Lower lobe of right lung (tissue), 2 donors: ENCODE measurements around the gene TMC2. TPM values are rescaled to one million over a fixed set of nuclear protein-coding genes. Genes with fewer than 3 reads are reported as not detected.

Source experiments
- ATAC-seq, 2 donors: fragments of 200-7000 bp; cut with Tn5 transposase; one replicate each; pipeline ENCODE4 v1.9.1; 2020 to 2022; ENCODE audit warnings: mild to moderate bottlenecking in 2 of 2, moderate library complexity in 2 of 2
- DNase-seq: peaks from one replicate; pipeline ENCODE4 v3.0.0-alpha.2; 2020
- H3K27ac ChIP-seq: fragments of 200-600 bp; one replicate; pipeline ENCODE4 v1.8.0; 2022
- H3K27me3 ChIP-seq: fragments of 200-600 bp; one replicate; pipeline ENCODE4 v1.8.0; 2022; ENCODE audit warnings: low read depth
- H3K36me3 ChIP-seq: fragments of 200-600 bp; one replicate; pipeline ENCODE4 v1.8.0; 2022; ENCODE audit warnings: mild to moderate bottlenecking
- H3K4me1 ChIP-seq: fragments of 200-600 bp; one replicate; pipeline ENCODE4 v1.8.0; 2022
- H3K4me3 ChIP-seq: fragments of 200-600 bp; one replicate; pipeline ENCODE4 v1.8.0; 2022; ENCODE audit warnings: mild to moderate bottlenecking
- H3K9me3 ChIP-seq: fragments of 200-600 bp; one replicate; pipeline ENCODE4 v1.8.0; 2022
- CTCF ChIP-seq: fragments of 200-600 bp; IDR thresholded peaks from one replicate; pipeline ENCODE4 v1.8.0; 2022; ENCODE audit warnings: antibody characterized with exemption, mild to moderate bottlenecking
- intact Hi-C: fragments of 100-400 bp; cut with DNase I; formaldehyde crosslinking; loops from one replicate; pipeline ENCODE4 v1.11.0; 2022
- total RNA-seq: library from RNA; stranded (reverse); fragmentation: NEBNext Ultra II Directional; extraction: Animal tissue kit (Norgen Biotek cat#: 25700); gene quantifications from one replicate; pipeline ENCODE4 v1.2.1, GENCODE V29; 2021
- donor health status: DM: no; HTN: yes; CAD: no; lungs with severe emphysema.

TMC2 gene
- total RNA-seq, 1 donor from 2014 or later, result 0.92 TPM

DNA sequence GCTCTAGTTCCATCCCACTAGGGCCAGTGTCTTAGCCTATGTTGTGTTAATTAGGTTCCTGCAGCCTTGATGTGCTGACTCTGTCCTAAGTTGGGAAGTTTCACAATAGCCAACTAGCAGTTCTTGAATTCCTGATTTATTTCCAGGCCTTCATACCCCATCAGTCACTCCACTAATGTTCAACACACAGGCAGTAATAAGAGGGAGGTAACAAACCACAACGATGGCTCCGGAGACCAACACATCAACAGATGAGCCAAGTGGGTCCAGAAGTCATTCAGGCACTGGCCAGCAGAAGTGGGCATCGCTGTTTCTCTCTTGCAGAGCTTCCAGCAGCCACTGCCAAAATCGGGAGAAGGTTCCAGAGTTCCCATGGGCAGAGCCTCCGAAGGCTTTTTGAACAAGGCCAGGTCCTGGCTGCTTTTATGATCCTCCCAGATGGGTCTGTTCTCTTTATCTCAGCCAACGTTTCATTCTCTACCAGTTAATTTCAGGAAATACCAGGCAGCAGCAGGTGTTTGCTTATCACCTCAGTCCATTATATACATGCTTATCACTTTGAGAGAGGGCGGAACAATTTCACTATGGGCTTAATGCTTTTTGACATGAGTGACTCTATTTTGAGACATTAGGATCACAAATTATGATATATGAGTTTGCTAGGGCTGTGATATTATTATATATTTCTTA is 67.6 kb downstream of the TMC2 start:
- intact Hi-C loops, result no loop called here
- peaks cover 19% of the 10 kb centered on the region for H3K9me3 ChIP-seq
- H3K4me3 ChIP-seq, result no peak overlapping the region
- H3K27me3 ChIP-seq, result no peaks in the 10 kb centered on the region
- H3K27ac ChIP-seq, result no peak overlapping the region
- no peaks in the 10 kb centered on the region for H3K4me1 ChIP-seq
- ATAC-seq, result no peak
- no peak for TF ChIP-seq CTCF
- DNase-seq, result no peak
- no peaks in the 10 kb centered on the region for H3K36me3 ChIP-seq

DNA sequence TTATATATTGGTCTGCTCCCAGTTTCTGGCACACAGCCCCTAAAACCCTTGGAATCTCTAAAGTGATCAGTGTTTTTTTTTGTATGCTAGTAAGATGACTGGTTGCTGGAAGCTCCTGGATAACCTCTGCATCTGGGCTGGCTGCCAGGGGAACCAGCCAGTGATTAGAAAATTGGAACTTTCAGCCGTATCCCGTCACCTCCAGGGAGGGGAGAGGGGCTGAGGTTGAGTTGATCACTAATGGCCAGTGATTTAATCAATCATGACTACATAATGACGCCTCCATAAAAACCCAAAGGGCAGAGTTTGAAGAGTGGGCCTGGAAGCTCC is 68.1 kb downstream of the TMC2 start:
- H3K4me3 ChIP-seq, result no peak overlapping the region
- intact Hi-C loops, result no loop called here
- TF ChIP-seq CTCF, result no peak

GRCh38 chr20:2606507-2607006 is 70.2 kb downstream of the TMC2 start:
- H3K36me3 ChIP-seq, result no peaks in the 10 kb centered on the region
- TF ChIP-seq CTCF, result no peak
- DNase-seq, result no peak
- H3K4me3 ChIP-seq, result no peak overlapping the region
- no peaks in the 10 kb centered on the region for H3K4me1 ChIP-seq
- ATAC-seq, result no peak
- H3K27me3 ChIP-seq, result no peaks in the 10 kb centered on the region
- intact Hi-C loops, result no loop called here
- peaks cover 19% of the 10 kb centered on the region for H3K9me3 ChIP-seq
- no peak overlapping the region for H3K27ac ChIP-seq

More for the DNA sequence above, 68.1 kb downstream of the TMC2 start:
- Histone ChIP-seq H3K4me1 (no peaks in the 10 kb centered on the region), H3K9me3 (peaks cover 19% of the 10 kb centered on the region), H3K36me3 (no peaks in the 10 kb centered on the region), H3K27me3 (no peaks in the 10 kb centered on the region), H3K27ac (no peak overlapping the region)
- ATAC-seq (no peak), DNase-seq (no peak)

- Histone ChIP-seq H3K27me3 (no peaks in the 10 kb centered on the region), H3K9me3 (peaks cover 19% of the 10 kb centered on the region), H3K27ac (no peak overlapping the region), H3K4me3 (no peak overlapping the region), H3K36me3 (no peaks in the 10 kb centered on the region), H3K4me1 (no peaks in the 10 kb centered on the region)
- ATAC-seq (no peak), DNase-seq (no peak)
- no peak for TF ChIP-seq CTCF
- intact Hi-C loops, result no loop called here
These were observed 74.0 kb downstream of the TMC2 start for GRCh38 chr20:2610326-2610725.

DNA sequence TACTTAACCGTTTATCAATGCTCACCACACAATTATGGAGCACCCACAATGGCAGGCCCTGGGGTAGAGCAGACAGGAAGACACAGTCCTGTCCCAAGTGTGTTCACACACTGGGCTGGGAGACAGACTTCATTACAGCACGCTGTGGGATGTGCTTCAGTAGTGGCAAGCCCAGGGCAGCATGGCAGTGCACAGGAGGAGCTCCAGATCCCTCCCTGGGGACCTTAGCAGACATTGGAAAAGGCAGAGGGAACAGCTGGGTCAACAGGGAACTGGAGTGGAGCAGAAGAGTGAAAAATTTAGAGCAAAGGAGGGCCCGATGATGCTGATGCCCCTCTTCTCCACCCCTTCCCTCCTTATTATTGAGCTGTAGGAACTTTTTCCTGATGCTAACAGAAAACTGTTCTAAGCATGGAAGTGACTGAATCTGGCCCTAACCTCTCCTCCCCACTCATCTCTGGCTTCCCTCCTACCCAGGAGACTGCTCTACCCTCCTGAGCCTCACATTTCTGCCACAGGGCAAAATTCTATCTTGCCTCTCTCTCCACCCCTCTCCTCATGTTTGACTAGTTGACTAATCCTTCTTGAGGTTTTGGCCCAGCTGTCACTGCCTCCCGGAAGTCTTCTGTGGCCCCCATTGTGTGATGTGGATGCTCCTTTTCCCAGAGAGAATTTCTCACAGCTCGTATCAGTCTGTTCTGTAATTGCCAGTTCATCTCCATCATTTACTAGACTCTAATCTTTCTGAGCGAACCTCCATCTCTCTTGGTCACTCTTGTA is 74.8 kb downstream of the TMC2 start:
- Histone ChIP-seq H3K27me3 (no peaks in the 10 kb centered on the region), H3K36me3 (no peaks in the 10 kb centered on the region), H3K27ac (no peak overlapping the region), H3K4me3 (no peak overlapping the region), H3K9me3 (peaks cover 13% of the 10 kb centered on the region), H3K4me1 (no peaks in the 10 kb centered on the region)
- ATAC-seq (no peak), DNase-seq (no peak)
- intact Hi-C loops, result no loop called here
- TF ChIP-seq CTCF, result no peak
